ENCODE results near the gene NCR3LG1.

NCR3LG1 gene

GRCh38 chr11:17381156-17381555 is 29.6 kb downstream of the NCR3LG1 start:
- TF ChIP-seq CTCF (IDR thresholded peaks at IDR 0.05; ENCODE audit: control insufficient read depth, insufficient read depth, low read depth, low read length, missing control alignments) = no peak
- no peak overlapping the region for H3K4me3 ChIP-seq (ENCODE audit: control insufficient read depth, low read depth, low read length)
- DNase-seq (ENCODE audit: low read depth) = no peak

- no peak overlapping the region for H3K4me3 ChIP-seq (ENCODE audit: control insufficient read depth, low read depth, low read length)
- no peak for TF ChIP-seq CTCF (IDR thresholded peaks at IDR 0.05; ENCODE audit: control insufficient read depth, insufficient read depth, low read depth, low read length, missing control alignments)
- no peak for DNase-seq (ENCODE audit: low read depth)
Observed at GRCh38 chr11:17382046-17382728, 30.6 kb downstream of the NCR3LG1 start.

- H3K4me3 ChIP-seq (ENCODE audit: control insufficient read depth, low read depth, low read length) = no peak overlapping the region
- DNase-seq (ENCODE audit: low read depth) = no peak
- TF ChIP-seq CTCF (IDR thresholded peaks at IDR 0.05; ENCODE audit: control insufficient read depth, insufficient read depth, low read depth, low read length, missing control alignments) = no peak
Observed at GRCh38 chr11:17383461-17383860, 31.9 kb downstream of the NCR3LG1 start.

GRCh38 chr11:17384002-17384511 is 32.5 kb downstream of the NCR3LG1 start:
- peak; percentile 89 for TF ChIP-seq CTCF (IDR thresholded peaks at IDR 0.05; ENCODE audit: control insufficient read depth, insufficient read depth, low read depth, low read length, missing control alignments)
- DNase-seq (ENCODE audit: low read depth) = peak; percentile 31
- H3K4me3 ChIP-seq (ENCODE audit: control insufficient read depth, low read depth, low read length) = no peak overlapping the region

- no peak for TF ChIP-seq CTCF (IDR thresholded peaks at IDR 0.05; ENCODE audit: control insufficient read depth, insufficient read depth, low read depth, low read length, missing control alignments)
- no peak for DNase-seq (ENCODE audit: low read depth)
- H3K4me3 ChIP-seq (ENCODE audit: control insufficient read depth, low read depth, low read length) = no peak overlapping the region
Observed at GRCh38 chr11:17385492-17385891, 33.9 kb downstream of the NCR3LG1 start.

- no peak for TF ChIP-seq CTCF (IDR thresholded peaks at IDR 0.05; ENCODE audit: control insufficient read depth, insufficient read depth, low read depth, low read length, missing control alignments)
- no peak overlapping the region for H3K4me3 ChIP-seq (ENCODE audit: control insufficient read depth, low read depth, low read length)
- no peak for DNase-seq (ENCODE audit: low read depth)
Observed at GRCh38 chr11:17385926-17386325, 34.3 kb downstream of the NCR3LG1 start.
